Neural cell (in vitro differentiated cells): ENCODE measurements around the gene TPD52L1. TPM values are rescaled to one million over a fixed set of nuclear protein-coding genes. Genes with fewer than 3 reads are reported as not detected.

ENCODE experiments used
- H2AFZ ChIP-seq: fragments of 200-600, 300-800 bp; sonication (generic), shearing (Covaris generic); 2 replicates; pipeline ENCODE4 v1.6.0; 2014; ENCODE audit warnings: low read depth, mild to moderate bottlenecking, antibody characterized with exemption, low read length, moderate library complexity
- H3F3A ChIP-seq: fragments of 200-600 bp; shearing (Covaris generic); 2 replicates; pipeline ENCODE4 v1.6.1; 2016; ENCODE audit warnings: mild to moderate bottlenecking, moderate library complexity, mixed read lengths, antibody characterized with exemption, low read length; ENCODE audit not compliant: insufficient read depth, poor library complexity, severe bottlenecking
- H3K27ac ChIP-seq: fragments of 200-600, 300-800 bp; sonication (generic), shearing (Covaris generic); 2 replicates; pipeline ENCODE4 v1.5.1; 2014; ENCODE audit warnings: mild to moderate bottlenecking, low read length, moderate library complexity
- H3K27me3 ChIP-seq: fragments of 300-800, 200-600 bp; sonication (generic), shearing (Covaris generic); 2 replicates; pipeline ENCODE4 v1.6.0; 2014; ENCODE audit warnings: mild to moderate bottlenecking, low read depth, low read length, moderate library complexity; ENCODE audit not compliant: insufficient read depth
- H3K36me3 ChIP-seq: fragments of 300-800, 200-600 bp; sonication (generic), shearing (Covaris generic); 2 replicates; pipeline ENCODE4 v1.5.1; 2014; ENCODE audit warnings: mild to moderate bottlenecking, antibody characterized with exemption, low read length, moderate library complexity; ENCODE audit not compliant: insufficient read depth
- H3K4me2 ChIP-seq: fragments of 300-800, 200-600 bp; sonication (generic), shearing (Covaris generic); 2 replicates; pipeline ENCODE4 v1.6.0; 2014; ENCODE audit warnings: mild to moderate bottlenecking, low read length
- H3K4me3 ChIP-seq: fragments of 300-800, 200-600 bp; sonication (generic), shearing (Covaris generic); 2 replicates; pipeline ENCODE4 v1.5.1; 2014; ENCODE audit warnings: mild to moderate bottlenecking, low read length, moderate library complexity
- H3K79me2 ChIP-seq: fragments of 200-600 bp; shearing (Covaris generic); replicated peaks from 2 replicates; pipeline ENCODE4 v1.6.0; 2014; ENCODE audit warnings: mild to moderate bottlenecking, low read length, moderate library complexity; ENCODE audit not compliant: insufficient read depth
- H3K9ac ChIP-seq: fragments of 300-800, 200-600 bp; sonication (generic), shearing (Covaris generic); 2 replicates; pipeline ENCODE4 v1.6.1; 2016; ENCODE audit warnings: mild to moderate bottlenecking, low read length, mixed read lengths
- H3K9me2 ChIP-seq: fragments of 200-600 bp; shearing (Covaris generic); 2 replicates; pipeline ENCODE4 v1.6.1; 2016; ENCODE audit warnings: mild to moderate bottlenecking, low read length, mixed read lengths; ENCODE audit not compliant: insufficient read depth
- H3K9me3 ChIP-seq: fragments of 200-600, 300-800 bp; sonication (generic), shearing (Covaris generic); 2 replicates; pipeline ENCODE4 v1.6.1; 2016; ENCODE audit warnings: mild to moderate bottlenecking, mixed run types, low read length, moderate library complexity, mixed read lengths
- H4K20me1 ChIP-seq: fragments of 200-600 bp; shearing (Covaris generic); 2 replicates; pipeline ENCODE4 v1.6.1; 2016; ENCODE audit warnings: mild to moderate bottlenecking, mixed run types; ENCODE audit not compliant: insufficient read depth
- EP300 ChIP-seq: fragments of 450-650 bp; conservative IDR thresholded peaks from 2 replicates; pipeline ENCODE4 v1.6.1; 2014; ENCODE audit warnings: antibody characterized with exemption, mild to moderate bottlenecking, moderate library complexity; ENCODE audit not compliant: poor library complexity, severe bottlenecking
- EZH2 ChIP-seq: fragments of 200-600, 300-800 bp; shearing (Covaris generic), sonication (generic); IDR thresholded peaks from 2 replicates; pipeline ENCODE4 v1.6.1; 2014; ENCODE audit warnings: antibody characterized with exemption, low read length, borderline replicate concordance, mild to moderate bottlenecking; ENCODE audit not compliant: insufficient read depth, poor library complexity, severe bottlenecking
- MXI1 ChIP-seq: fragments of 450-650 bp; conservative IDR thresholded peaks from 2 replicates; pipeline ENCODE4 v1.6.1; 2014; ENCODE audit warnings: antibody characterized with exemption, mild to moderate bottlenecking; ENCODE audit not compliant: poor library complexity, severe bottlenecking
- POLR2AphosphoS5 ChIP-seq: IDR thresholded peaks from 2 replicates; pipeline ENCODE4 v1.6.1; 2012
- RAD21 ChIP-seq: fragments of 450-650 bp; conservative IDR thresholded peaks from 2 replicates; pipeline ENCODE4 v1.6.1; 2014; ENCODE audit warnings: antibody characterized with exemption, mild to moderate bottlenecking, moderate library complexity
- SMC3 ChIP-seq: fragments of 450-650 bp; conservative IDR thresholded peaks from 2 replicates; pipeline ENCODE4 v1.6.1; 2014; ENCODE audit warnings: antibody characterized with exemption, mild to moderate bottlenecking, moderate library complexity; ENCODE audit not compliant: poor library complexity
- TAF1 ChIP-seq: IDR thresholded peaks from 2 replicates; pipeline ENCODE4 v1.6.1; 2012; ENCODE audit warnings: low read depth
- polyA plus RNA-seq: library from polyadenylated mRNA; depleted of rRNA; stranded (reverse); fragments of >200 nt; gene quantifications from 2 replicates; pipeline ENCODE4 v1.2.3, GENCODE V29; 2014
- TF ChIP-seq, protein P1 (sequence below): IDR thresholded peaks from 2 replicates; pipeline ENCODE4 v1.6.1; 2012; ENCODE audit warnings: borderline replicate concordance
- TF ChIP-seq, protein P2 (sequence below): fragments of 450-650 bp; IDR thresholded peaks from 2 replicates; pipeline ENCODE4 v1.5.1; 2014; ENCODE audit warnings: antibody characterized with exemption, mild to moderate bottlenecking, moderate library complexity; ENCODE audit not compliant: poor library complexity, severe bottlenecking

TPD52L1 gene
- polyA plus RNA-seq, 1 donor from 2014 or later: 8.9 TPM

DNA sequence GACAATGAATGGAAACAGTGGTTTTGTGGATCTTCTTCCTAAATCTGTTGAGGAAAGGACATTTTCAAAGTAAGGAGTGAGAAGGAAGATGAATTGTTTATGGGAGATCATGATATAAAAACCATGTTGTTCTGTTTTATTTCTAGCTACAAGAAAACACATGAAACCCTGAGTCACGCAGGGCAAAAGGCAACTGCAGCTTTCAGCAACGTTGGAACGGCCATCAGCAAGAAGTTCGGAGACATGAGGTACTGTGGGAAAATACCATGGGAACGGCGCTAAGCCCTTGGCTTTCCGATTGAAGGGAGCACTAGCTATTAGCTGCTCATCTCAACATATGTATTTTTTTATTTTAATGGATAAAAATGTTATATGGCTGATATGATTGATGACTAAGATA is 94.6 kb downstream of the TPD52L1 start:
- Histone ChIP-seq H3K9ac (no peak overlapping the region), H3K36me3 (no peaks in the 10 kb centered on the region), H3K79me2 (no peaks in the 10 kb centered on the region), H3K27ac (no peak overlapping the region), H3K27me3 (no peaks in the 10 kb centered on the region), H3F3A (no peaks in the 10 kb centered on the region), H2AFZ (no peak overlapping the region), H4K20me1 (no peaks in the 10 kb centered on the region), H3K9me2 (no peaks in the 10 kb centered on the region), H3K4me2 (no peak overlapping the region), H3K4me3 (no peak overlapping the region), H3K9me3 (no peaks in the 10 kb centered on the region)
- no peak for TF ChIP-seq RAD21
- TF ChIP-seq EP300: no peak
- no peak for TF ChIP-seq EZH2
- TF ChIP-seq MXI1: no peak
- no peak for TF ChIP-seq POLR2AphosphoS5
- TF ChIP-seq SMC3: no peak

DNA sequence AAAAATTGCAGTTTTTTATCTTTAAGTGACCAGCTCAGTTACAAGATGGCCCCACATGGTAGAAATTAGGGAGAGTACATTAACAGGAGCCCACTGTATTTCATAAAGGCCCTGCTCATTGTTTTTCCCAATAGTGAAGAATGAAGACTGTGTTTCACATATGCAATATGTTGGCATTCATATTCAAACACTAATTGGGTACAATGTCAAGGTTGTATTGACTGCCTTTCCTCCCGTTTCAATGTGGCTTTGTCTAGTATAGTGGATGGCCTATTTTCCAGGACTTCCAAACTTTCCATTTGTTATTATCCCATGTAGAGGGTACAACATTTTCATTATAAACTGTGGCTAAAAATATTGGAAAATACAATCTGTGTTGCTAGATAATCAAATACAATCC is 96.9 kb downstream of the TPD52L1 start:
- Histone ChIP-seq H3K79me2 (no peaks in the 10 kb centered on the region), H3K4me2 (no peak overlapping the region), H4K20me1 (no peaks in the 10 kb centered on the region), H3K27me3 (no peaks in the 10 kb centered on the region), H3K9ac (no peak overlapping the region), H2AFZ (no peak overlapping the region), H3K36me3 (no peaks in the 10 kb centered on the region), H3F3A (no peaks in the 10 kb centered on the region), H3K9me3 (no peaks in the 10 kb centered on the region), H3K27ac (no peak overlapping the region), H3K4me3 (no peak overlapping the region), H3K9me2 (no peaks in the 10 kb centered on the region)
- TF ChIP-seq EP300 (no peak), EZH2 (no peak), SMC3 (no peak), TAF1 (no peak), POLR2AphosphoS5 (no peak), MXI1 (no peak), RAD21 (no peak)
- TF ChIP-seq, protein P1, sequence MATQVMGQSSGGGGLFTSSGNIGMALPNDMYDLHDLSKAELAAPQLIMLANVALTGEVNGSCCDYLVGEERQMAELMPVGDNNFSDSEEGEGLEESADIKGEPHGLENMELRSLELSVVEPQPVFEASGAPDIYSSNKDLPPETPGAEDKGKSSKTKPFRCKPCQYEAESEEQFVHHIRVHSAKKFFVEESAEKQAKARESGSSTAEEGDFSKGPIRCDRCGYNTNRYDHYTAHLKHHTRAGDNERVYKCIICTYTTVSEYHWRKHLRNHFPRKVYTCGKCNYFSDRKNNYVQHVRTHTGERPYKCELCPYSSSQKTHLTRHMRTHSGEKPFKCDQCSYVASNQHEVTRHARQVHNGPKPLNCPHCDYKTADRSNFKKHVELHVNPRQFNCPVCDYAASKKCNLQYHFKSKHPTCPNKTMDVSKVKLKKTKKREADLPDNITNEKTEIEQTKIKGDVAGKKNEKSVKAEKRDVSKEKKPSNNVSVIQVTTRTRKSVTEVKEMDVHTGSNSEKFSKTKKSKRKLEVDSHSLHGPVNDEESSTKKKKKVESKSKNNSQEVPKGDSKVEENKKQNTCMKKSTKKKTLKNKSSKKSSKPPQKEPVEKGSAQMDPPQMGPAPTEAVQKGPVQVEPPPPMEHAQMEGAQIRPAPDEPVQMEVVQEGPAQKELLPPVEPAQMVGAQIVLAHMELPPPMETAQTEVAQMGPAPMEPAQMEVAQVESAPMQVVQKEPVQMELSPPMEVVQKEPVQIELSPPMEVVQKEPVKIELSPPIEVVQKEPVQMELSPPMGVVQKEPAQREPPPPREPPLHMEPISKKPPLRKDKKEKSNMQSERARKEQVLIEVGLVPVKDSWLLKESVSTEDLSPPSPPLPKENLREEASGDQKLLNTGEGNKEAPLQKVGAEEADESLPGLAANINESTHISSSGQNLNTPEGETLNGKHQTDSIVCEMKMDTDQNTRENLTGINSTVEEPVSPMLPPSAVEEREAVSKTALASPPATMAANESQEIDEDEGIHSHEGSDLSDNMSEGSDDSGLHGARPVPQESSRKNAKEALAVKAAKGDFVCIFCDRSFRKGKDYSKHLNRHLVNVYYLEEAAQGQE: no peak
- TF ChIP-seq, protein P2, sequence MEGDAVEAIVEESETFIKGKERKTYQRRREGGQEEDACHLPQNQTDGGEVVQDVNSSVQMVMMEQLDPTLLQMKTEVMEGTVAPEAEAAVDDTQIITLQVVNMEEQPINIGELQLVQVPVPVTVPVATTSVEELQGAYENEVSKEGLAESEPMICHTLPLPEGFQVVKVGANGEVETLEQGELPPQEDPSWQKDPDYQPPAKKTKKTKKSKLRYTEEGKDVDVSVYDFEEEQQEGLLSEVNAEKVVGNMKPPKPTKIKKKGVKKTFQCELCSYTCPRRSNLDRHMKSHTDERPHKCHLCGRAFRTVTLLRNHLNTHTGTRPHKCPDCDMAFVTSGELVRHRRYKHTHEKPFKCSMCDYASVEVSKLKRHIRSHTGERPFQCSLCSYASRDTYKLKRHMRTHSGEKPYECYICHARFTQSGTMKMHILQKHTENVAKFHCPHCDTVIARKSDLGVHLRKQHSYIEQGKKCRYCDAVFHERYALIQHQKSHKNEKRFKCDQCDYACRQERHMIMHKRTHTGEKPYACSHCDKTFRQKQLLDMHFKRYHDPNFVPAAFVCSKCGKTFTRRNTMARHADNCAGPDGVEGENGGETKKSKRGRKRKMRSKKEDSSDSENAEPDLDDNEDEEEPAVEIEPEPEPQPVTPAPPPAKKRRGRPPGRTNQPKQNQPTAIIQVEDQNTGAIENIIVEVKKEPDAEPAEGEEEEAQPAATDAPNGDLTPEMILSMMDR: no peak
